HG03520 (cell line): Measurements from ENCODE around the gene XRN2.

Experiments
- ATAC-seq: cut with Tn5 transposase; IDR thresholded peaks from one replicate; pipeline ENCODE4 v1.9.1; 2021; ENCODE audit warnings: mild to moderate bottlenecking, moderate library complexity; ENCODE audit not compliant: unreplicated experiment

XRN2 gene, protein sequence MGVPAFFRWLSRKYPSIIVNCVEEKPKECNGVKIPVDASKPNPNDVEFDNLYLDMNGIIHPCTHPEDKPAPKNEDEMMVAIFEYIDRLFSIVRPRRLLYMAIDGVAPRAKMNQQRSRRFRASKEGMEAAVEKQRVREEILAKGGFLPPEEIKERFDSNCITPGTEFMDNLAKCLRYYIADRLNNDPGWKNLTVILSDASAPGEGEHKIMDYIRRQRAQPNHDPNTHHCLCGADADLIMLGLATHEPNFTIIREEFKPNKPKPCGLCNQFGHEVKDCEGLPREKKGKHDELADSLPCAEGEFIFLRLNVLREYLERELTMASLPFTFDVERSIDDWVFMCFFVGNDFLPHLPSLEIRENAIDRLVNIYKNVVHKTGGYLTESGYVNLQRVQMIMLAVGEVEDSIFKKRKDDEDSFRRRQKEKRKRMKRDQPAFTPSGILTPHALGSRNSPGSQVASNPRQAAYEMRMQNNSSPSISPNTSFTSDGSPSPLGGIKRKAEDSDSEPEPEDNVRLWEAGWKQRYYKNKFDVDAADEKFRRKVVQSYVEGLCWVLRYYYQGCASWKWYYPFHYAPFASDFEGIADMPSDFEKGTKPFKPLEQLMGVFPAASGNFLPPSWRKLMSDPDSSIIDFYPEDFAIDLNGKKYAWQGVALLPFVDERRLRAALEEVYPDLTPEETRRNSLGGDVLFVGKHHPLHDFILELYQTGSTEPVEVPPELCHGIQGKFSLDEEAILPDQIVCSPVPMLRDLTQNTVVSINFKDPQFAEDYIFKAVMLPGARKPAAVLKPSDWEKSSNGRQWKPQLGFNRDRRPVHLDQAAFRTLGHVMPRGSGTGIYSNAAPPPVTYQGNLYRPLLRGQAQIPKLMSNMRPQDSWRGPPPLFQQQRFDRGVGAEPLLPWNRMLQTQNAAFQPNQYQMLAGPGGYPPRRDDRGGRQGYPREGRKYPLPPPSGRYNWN

GRCh38 chr20:21303061-21303871 lies at the start of gene XRN2:
Gene XRN2, plus strand, starts transcription at chr20:21303331. Its CDS starts 68 bp downstream, at chr20:21303399.
- peak; percentile 86 for ATAC-seq

DNA sequence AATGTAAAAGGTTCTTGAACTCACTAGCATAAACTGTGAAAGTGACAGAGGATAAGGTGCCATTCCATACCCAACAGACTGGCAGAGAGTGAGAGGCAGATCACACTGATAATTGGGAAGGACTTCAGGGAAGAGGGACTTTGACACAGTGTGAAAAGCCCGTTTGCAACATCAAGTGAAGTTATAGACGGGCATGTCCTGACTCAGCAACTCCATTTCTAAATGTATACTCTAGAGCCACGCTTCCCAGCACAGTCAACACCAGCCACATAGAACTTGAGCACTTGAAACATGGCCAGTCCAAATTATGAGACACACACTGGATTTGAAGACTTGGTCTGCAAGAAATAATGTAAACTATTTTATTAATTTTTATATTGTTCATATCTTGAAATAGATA lies 45.9 kb upstream of the XRN2 start:
- no peak for ATAC-seq

- ATAC-seq, result no peak
Measured at GRCh38 chr20:21258411-21258810, 44.7 kb upstream of the XRN2 start.

GRCh38 chr20:21259346-21259745 lies 43.8 kb upstream of the XRN2 start:
- no peak for ATAC-seq

DNA sequence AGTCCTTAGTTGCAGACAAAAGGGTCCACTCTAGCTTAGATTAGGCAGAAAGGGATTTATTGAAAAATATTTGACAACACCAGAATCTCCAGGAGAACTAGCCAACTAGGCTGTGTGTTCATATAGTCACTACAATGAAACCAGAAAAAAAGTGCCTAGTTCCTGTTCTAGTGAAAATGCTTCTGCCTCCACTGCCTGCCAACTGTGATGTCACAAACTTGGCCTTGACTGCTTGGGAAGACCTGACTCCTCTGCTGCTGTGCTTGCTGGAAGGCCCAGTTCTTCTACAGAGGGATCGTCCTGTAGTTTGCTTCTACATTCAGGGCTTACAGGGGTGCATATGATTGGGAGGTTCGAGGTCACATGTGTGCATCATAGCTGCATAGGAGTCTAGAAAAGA lies 40.3 kb upstream of the XRN2 start:
- no peak for ATAC-seq

DNA sequence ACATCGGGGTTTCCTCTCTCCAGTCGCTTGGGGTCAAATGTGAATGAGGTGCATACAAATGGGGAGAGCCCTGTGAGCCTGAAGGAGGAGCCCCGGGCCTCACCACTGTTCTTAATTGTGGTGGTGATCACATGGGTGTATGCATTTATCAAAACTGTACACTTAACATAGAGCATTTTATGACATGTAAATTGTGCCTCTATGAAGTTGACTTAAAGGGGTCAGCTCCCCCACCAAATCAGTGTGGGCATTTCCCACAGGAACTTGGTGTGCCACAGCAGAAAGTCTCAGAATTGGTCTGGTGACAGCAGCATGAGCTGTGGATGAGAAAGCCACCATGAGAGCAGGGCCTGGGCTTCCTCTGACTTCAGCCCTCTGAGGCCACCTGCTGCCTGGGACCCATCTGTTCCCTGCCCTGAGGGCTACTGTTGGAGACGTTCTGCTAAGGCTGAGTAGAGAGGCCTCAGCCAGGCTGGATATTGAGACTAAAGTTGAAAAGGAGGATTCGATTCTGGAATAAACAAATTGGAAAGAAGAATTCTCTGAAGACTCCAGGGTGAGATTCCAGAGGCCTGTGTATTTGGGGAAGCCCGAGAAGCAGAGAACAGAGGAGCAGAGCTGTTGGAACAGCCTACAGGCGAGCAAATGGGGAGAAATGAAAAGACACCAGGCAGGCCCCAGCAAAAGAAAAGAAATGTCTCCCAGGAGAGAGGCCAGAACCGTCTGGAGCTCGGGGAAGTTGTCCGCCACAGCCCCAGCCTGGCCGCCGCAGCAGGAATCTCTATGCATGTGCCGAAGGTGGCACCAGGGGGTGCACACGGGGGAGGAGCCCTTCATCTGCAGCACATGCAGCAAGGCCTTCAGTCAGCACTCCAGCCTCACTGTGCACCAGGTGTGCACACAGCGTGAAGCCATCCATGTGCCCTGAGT lies 37.6 kb upstream of the XRN2 start:
- ATAC-seq, result no peak

DNA sequence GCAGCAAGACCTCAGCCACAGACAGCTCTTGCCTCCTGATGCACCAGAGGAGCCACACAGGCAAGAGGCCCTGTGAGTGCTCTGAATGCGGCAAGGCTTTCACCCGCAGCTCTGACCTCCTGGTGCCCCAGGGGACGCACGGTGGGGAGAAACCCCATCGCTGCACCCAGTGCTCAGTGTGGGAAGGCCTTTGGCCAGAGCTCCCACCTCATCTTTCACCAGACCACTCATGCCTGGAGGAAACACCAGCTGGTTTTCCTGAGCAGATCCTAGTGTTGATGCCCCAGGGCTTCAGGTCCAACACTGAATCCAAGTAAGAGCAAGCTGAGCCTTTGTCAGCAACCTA lies 37.0 kb upstream of the XRN2 start:
- no peak for ATAC-seq

DNA sequence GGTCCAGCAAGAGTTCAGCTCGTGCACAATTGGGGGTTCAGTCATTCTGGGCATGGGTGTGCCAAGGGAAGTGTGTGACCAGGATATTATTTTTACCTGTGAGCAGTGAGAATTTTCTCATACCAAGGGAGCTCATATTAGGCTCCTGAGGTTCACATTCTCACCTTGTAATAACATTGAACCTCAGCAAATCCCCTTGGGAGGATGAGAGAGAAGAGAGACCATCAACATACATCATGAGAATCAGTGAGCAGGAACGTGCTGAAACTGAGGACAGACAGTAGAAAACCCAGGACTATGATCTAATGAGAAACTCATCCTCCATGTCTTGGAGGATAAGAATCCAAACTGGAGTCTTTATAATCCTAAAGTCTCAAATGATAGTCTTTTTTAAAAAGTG lies 33.4 kb upstream of the XRN2 start:
- ATAC-seq, result no peak

DNA sequence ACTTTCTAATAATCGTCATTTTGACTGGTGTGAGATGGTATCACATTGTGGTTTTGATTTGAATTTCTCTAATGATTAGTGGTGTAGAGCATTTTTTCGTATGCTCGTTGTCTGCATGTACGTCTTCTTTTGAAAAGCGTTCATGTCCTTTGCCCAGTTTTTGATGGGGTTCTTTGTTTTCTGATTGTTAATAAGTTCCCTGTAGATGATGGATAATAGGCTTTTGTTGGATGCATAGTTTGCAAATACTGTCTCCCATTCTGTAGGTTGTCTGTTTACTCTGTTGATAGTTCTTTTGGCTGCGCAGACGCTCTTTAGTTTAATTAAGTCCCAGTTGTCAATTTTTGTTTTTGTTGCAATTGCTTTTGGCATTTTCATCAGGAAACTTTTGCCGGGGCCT lies 32.3 kb upstream of the XRN2 start:
- no peak for ATAC-seq

DNA sequence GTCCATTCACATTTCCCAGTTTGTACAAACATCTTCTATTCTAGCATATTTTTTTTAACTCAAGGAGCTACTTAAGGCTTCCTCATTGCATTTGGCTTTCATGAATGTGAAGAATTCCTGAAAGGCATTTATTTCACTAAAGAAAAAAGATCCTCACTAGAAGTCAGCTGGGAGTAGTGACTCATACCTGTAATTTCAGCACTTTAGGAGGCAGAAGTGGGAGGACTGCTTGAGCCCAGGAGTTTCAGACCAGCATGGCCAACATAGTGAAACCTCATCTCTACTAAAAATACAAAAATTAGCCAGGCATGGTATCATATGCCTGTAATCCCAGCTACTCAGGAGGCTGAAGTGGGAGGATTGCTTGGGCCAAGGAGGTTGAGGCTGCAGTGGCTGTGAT lies 30.9 kb upstream of the XRN2 start:
- no peak for ATAC-seq

DNA sequence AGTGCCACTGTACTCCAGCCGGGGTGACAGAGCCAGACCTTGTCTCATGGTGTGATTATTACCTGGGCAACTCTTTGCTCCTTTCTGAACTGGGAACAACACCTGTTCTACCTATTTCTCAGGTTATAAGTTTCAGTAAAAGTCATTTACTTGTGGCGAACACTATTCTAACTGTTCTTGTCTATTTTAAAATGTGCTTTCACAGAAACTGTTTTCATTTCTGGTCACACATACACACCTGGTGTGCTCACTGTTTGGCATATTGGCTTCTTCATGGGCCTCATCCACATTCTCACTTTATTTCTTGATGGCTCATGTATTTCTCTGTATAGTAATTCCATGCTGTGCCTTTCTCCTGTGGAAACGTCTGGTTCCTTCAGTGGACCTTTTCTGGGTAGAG lies 30.5 kb upstream of the XRN2 start:
- no peak for ATAC-seq

DNA sequence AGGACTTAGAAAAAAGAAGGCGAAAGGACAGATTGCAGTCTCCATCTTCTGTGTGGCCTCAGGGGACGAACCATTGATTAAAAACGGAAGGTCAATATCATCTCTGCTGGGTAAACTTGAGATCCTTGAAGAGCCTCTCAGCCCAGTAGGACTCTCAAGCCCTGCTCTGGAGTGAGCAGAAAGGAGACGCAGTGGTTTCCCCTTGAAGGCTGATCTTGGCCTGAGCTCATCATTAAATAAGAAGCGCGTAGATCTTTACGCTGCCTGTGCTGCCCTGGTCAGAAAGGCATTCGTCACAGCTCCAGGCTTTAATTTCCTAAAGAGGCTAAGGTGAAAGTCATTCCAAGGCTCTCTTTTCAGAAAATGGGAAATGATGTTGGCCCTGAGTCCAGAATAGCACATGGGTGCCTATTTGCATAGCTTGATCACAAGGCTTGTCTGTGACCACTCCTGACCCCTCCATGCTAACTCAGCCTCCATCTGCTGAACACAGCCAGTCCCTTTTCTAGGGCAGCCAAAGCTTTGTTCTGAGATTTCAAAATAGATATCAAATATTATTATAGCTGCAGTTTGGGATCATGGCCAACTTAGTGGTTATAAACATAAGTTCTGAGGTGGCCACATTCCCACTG lies 29.3 kb upstream of the XRN2 start:
- no peak for ATAC-seq

GRCh38 chr20:21278829-21279228 lies 24.3 kb upstream of the XRN2 start:
- no peak for ATAC-seq

GRCh38 chr20:21279706-21280521 lies 23.2 kb upstream of the XRN2 start:
- no peak for ATAC-seq

DNA sequence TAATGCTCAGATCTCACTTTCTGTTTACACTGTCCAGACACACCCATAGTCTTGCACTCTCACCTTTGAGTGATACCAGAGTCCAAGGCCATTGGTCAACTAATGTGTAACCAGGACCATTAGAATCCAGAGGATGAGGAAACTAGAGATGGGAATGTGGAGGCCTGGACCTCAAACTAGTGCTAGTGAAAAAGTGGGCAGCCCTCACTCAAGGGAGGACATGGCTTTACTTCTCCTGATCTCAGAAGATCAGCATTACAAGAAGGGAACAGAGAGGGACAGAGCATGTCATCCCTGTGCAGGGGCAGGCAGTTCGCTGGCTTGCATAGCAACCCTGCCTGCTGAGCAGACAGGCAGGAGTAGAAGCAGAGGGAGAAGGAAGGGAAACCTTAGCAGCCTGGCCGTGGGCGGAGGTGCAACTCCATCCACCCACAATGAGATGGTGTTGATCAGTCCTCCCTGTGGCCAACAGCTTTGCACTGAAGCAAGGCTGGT lies 22.6 kb upstream of the XRN2 start:
- no peak for ATAC-seq

DNA sequence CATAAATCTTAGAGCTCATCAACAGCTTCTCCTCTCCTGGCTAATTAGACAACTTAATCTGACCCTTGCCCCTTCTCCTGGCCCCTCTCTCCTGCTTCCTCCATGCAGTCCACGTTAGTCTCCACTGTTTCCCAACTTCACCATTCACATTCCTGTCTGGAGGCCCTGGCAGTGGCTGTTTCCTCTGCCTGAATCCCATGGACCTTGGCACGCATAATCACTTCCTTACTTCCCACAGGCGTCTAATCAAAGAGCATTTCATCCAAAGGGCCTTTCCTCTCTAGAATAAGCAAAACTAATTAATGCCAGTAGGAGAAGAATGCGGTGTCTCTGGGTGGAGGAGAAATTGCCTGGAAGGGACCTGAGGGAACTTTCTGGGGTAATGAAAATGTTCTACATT lies 16.4 kb upstream of the XRN2 start:
- no peak for ATAC-seq

DNA sequence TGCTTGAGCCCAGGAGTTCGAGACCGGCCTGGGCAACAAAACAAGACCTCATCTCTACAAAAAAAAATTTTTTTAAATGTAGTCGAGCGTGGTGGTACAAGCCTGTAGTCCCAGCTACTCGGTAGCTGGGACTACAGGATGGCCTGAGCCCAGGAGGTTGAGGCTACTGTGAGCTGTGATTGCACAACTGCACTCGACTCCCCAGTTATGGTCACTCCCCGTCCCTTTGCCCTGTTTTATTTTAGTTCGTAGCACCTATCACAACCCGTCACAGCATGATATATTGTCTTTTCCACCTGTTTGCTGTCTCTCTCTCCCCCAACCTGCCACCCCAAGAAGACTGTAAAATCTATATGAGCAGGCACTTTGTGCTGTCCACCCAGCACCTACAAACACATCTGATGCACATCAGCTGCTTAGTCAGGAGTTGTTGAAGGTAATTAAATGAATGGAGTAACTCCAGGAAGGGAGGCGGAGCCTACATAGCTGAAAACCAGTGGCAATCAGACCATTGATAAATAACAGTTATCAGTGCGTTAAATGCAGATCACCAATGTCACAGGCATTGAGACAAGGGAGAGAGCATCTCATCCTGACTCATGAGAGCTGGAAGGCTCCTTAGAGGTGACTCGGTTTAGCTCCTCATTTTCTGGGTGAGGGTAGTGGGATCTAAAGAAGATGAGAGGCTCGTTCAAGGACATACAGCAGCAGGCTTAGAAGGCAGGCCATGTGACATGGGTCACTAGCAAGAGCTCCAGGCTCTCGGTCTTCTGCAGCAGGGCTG lies 14.4 kb upstream of the XRN2 start:
- ATAC-seq, result no peak

- ATAC-seq, result no peak
Measured at GRCh38 chr20:21289651-21290050, 13.5 kb upstream of the XRN2 start.
